Tongue (tissue), 2 donors: Measurements from ENCODE around the gene EFCAB6. TPM values are rescaled to one million over a fixed set of nuclear protein-coding genes. Genes with fewer than 3 reads are reported as not detected.

Experiments used
- DNase-seq: peaks from one replicate; pipeline ENCODE4 v3.0.0-alpha.2; 2015
- total RNA-seq: library from RNA; depleted of rRNA; stranded (reverse); fragments of >200 nt; gene quantifications from one replicate; pipeline ENCODE4 v1.2.3, GENCODE V29; 2014

The EFCAB6 gene
- total RNA-seq, 1 donor from 2014 or later = 4.7 TPM

GRCh38 chr22:43583501-43583900 lies 228.6 kb downstream of the EFCAB6 start:
- DNase-seq = no peak

- no peak for DNase-seq
Measured at GRCh38 chr22:43582394-43582793, 229.7 kb downstream of the EFCAB6 start.

- no peak for DNase-seq
Measured at GRCh38 chr22:43580271-43580750, 231.8 kb downstream of the EFCAB6 start.

DNA sequence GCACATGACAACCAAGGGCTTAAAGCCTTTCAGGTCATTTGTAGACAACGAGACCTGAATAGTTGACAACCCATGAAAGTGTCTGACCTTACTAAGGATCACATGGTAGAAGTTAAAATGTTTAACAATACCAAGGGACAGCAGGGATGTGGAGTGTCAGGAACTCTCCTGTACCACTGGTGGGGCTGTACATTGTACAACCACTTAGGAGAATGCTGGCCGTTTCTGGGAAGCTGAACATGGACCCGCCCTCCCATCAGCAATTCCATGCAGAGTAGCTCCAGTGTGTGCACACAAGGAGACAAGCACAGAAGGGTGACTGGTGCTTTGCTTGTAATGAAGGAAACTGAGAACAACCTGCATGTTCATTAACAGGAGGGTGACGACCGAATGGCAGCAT lies 237.4 kb downstream of the EFCAB6 start:
- DNase-seq = no peak

DNA sequence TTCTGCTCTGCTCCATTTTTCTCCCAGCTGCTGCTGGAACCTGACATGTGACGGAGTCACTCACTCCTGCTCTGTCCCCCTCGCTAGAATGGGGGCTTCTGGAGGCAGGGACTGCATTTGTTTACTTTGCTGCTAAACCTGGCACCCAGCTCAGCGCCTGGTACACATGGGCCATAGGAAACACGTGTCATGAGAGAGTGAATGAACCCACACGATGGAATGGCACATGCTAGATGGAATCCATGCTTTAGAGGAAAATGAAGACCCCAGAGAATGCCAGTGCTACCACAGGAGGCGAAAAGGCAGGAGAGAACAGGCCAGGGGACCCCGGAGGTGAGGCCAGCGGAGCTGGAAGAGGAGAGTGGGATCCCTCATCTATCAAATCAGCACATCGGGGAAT lies 239.4 kb downstream of the EFCAB6 start:
- DNase-seq = no peak

GRCh38 chr22:43571181-43571580 lies 240.9 kb downstream of the EFCAB6 start:
- DNase-seq = no peak

DNA sequence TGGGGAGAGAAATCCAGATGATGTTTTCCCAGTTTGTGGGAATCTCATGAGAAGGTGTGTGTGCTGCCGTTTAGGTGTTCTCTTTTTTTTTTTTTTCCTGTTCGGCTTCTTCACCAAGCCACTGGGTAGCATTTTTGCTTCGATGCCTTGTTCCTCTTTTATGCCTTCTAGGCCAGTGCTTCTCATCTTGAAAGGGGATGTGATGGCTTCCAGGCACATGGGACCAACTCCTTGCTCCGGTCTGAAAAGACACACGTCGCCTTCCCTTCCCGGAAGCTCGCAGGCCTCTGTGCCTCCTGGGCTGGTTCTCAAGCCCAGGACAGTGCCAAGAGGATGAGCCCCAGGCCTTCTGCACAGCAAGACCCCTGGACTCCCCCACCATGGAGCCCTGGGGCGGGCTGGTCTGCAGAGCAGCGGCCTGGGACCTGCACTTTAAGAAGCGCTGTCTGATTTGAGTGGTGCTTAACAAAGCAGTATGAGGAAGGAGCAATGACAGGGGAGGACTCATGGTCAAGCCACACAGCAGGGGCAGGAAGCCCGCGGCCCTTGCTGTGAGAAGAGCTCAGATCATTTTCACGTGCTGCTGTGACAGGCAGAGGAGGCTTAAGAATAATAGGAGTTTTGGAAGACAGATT lies 241.5 kb downstream of the EFCAB6 start:
- no peak for DNase-seq

- no peak for DNase-seq
Measured at GRCh38 chr22:43569111-43569510, 243.0 kb downstream of the EFCAB6 start.

DNA sequence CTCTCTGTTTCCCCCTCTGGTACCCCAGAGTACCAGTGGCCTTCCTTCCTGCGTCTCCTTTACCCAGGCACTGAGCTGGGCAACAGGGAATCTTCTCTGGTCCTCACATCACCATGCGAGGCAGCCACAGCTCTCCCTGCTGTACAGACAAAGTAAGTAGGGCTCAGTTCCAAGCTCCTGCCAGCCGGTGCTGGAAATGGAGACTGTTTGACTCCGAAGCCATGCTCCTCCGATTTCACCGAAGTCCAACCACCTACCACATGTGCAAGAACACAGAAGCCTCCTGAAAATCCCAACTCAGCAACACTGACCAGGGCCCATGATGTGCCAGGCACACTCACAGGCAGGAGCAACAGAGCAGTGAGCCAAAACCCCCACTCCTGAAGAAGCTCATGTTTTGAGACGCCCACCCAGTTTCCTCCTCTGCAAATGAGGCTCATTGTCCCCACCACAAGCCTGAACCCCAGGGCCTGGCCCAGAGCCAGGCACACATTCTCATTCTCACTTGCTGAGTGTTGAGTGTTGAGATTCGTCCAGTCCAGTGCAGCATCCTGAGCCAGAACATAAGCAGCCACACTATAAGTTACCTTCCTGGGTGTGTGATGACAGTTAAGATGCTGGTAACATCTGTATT lies 244.3 kb downstream of the EFCAB6 start:
- peak; percentile 25 for DNase-seq

GRCh38 chr22:43566561-43567332 lies 245.4 kb downstream of the EFCAB6 start:
- no peak for DNase-seq

DNA sequence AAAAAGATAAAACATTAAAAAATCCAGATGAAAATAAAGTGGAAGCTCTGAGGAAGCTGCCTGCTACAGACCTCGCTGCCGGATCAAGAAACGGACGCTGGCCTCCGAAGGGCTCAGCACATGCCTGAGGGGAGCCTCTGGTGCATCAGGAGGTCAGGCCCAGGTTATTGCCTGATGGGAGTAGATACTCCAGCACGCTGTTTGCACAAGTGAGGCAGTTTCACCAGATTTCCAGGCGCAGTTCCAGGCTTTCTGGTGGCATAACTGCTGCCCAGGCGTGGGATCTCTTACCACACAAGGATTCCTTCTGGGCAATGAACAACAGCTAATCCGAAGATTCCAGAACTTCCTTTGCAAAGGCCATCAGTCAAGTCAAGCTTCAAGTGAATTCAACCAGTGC lies 246.1 kb downstream of the EFCAB6 start:
- DNase-seq = no peak

- DNase-seq = no peak
Measured at GRCh38 chr22:43564859-43565258, 247.2 kb downstream of the EFCAB6 start.

DNA sequence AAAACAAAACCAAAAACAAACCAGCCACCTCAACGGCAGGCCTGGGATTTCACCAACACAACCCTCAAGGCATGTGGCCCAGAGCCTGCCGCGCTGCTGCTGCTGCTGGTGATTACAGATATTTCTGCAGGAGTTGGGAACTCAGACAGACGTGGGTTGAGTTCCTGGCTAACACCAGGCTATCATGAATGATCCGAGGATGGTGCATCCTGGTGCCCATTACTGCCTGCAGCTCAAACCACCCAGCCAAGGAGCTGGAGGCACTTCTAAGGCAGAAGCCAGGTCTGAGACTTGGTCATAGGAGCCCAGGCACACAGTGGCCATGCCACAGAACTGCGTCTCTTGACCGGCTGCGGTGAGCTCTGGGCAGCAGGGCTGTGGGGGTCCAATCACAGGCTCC lies 248.5 kb downstream of the EFCAB6 start:
- DNase-seq = no peak

DNA sequence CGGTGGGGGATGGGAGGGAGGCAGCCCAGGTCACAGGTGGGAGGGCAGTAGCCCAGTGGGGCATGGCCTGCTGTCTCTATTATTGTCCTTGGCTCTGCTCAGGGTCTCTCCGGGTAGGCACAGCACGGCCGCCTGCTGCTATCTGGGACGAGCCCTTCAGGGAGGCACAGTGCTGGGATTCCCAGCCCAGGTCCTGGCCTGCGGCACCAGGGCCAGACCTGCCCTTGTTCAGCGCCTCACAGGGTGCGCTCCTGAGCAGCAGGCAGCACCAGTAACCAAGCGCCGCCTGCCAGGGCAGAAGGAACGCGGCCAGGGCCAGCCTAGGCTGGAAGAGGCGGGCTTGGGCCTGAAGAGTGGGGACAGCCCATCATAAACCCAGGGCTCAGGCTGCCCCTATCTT lies 249.3 kb downstream of the EFCAB6 start:
- DNase-seq = no peak

GRCh38 chr22:43561415-43562178 lies 250.5 kb downstream of the EFCAB6 start:
- DNase-seq = peak; percentile 28

DNA sequence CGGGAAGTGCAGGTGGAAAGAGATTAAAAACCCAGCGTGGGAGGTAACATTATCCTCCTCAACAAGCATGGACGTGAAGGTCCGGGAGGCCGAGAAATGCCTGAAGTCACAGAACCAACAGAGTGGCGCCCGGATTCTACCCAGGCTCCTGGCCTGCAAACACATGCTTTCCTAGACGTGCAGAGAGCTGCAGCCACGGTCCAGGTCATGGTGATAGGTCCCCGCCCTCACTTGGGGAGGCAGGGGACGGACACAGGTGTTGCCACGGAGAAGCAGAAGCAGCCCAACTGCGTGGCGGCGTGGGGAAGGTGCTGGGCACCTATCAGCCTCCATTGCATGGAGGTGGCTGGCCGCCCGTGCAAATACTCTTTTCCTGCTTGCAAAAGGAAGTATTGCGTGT lies 251.5 kb downstream of the EFCAB6 start:
- no peak for DNase-seq

DNA sequence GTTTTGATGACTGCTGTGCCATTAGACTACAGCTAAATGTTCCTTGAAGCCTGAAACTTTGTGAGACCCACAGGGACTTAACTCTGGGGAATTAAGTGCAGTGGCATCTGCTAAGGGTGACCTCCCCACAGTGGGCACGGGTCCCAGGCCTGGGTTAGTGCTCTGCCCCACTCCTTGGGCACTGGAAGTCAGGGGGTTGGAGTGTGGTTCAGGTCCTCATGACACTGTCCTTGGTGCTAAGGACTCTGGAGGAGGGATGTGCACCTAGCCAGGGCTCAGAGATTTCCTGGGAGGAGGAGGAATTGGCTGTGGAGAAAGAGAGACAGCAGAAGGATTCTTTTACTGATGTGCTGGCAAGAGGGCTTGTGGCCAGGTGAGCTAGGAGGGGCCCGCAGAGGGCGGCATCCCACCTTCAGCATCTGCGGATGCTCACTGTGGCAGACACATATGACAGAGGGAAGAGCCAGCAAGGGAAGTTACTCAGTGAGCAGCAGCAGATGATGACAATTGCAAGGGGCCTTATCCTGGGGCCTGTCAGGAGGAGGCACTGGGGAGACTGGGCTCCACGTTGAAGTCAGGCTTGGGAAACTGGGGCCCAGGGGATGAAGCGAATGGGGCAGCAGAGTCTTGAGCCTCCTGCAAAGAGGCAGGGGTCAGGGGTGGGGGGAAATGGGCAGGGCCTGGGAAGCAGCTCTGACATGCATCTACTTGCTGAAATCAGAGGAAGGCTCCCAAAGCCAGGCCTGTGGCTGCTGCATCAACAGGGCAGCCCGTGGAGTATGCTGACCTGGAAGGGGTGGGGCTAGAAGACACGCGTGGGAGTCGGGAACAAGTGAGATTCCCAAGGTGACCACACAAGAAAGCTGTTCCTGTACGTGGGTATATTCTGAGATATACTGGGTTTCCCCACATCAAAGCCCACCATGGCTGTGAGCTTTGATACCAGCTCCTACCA lies 256.3 kb downstream of the EFCAB6 start:
- DNase-seq = no peak

GRCh38 chr22:43554694-43555365 lies 257.3 kb downstream of the EFCAB6 start:
- no peak for DNase-seq

DNA sequence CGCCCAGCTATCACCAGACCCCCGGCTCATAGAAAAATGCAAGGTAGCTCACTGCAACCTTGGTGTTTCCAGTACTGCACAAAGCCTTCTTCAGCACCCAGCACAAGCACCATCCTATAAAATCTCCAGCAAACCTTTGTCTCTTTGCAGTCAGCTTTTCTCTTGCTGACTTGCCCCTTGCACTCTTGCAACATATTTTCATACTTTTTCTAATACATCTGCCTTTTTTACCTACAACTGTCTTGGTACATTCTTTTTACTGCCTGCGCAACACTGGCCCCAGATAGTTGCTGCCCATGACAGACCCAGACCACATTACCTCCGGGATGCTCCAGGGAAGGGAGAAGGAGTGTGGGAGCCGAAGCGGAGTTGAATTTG lies 257.9 kb downstream of the EFCAB6 start:
- no peak for DNase-seq

DNA sequence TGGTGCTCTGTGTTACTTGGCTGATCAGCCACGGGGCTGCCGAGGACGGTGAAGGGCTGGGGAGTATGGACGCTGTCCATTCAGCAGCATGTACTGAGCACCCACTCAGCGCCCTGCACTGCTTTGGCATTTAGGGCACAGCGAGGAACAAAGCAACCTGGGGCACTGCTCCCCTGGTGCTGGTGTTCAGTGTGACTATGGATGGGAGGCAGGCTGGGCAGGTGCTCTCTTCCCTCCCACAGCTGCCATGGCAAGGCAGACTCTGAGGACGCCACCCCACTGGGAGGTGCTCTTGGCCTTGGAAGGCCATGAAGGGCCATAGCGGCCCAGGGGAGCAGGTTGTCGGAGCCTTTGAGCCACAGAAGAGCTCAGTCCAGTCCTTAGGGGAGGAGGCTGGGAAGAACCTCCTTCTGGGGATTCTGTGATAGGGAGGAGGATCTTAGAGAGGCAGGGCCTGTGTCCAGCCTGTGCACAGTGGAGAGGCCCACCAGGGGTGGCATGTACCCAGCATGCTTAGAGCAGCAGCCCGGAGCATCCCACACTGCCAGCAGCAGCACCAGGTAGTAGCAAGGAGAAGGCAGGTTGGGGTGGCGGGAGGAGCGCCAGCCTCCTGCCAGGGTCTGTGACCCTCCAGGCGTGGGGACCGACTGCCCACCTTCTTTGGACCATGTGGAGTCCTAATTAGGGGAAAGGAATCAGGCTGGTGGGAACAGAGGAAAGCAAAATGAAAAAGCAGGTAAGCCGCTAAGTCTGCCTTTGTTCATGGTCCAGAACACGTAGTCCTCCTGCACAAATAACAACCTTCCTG lies 258.4 kb downstream of the EFCAB6 start:
- DNase-seq = no peak
